ENCODE data around the gene SF3A2.
A peak's percentile ranks its signal among the peaks of the same experiment; 100 is the strongest.

The SF3A2 gene

GRCh38 chr19:2270423-2271233, 34.0 kb downstream of the SF3A2 start:
- TF ChIP-seq, protein P1, sequence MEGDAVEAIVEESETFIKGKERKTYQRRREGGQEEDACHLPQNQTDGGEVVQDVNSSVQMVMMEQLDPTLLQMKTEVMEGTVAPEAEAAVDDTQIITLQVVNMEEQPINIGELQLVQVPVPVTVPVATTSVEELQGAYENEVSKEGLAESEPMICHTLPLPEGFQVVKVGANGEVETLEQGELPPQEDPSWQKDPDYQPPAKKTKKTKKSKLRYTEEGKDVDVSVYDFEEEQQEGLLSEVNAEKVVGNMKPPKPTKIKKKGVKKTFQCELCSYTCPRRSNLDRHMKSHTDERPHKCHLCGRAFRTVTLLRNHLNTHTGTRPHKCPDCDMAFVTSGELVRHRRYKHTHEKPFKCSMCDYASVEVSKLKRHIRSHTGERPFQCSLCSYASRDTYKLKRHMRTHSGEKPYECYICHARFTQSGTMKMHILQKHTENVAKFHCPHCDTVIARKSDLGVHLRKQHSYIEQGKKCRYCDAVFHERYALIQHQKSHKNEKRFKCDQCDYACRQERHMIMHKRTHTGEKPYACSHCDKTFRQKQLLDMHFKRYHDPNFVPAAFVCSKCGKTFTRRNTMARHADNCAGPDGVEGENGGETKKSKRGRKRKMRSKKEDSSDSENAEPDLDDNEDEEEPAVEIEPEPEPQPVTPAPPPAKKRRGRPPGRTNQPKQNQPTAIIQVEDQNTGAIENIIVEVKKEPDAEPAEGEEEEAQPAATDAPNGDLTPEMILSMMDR (IDR thresholded peaks at IDR 0.05; ENCODE audit: low read depth, low read length): no peak
- DNase-seq (ENCODE audit: extremely low read depth, low read depth): peak; percentile 67

DNA sequence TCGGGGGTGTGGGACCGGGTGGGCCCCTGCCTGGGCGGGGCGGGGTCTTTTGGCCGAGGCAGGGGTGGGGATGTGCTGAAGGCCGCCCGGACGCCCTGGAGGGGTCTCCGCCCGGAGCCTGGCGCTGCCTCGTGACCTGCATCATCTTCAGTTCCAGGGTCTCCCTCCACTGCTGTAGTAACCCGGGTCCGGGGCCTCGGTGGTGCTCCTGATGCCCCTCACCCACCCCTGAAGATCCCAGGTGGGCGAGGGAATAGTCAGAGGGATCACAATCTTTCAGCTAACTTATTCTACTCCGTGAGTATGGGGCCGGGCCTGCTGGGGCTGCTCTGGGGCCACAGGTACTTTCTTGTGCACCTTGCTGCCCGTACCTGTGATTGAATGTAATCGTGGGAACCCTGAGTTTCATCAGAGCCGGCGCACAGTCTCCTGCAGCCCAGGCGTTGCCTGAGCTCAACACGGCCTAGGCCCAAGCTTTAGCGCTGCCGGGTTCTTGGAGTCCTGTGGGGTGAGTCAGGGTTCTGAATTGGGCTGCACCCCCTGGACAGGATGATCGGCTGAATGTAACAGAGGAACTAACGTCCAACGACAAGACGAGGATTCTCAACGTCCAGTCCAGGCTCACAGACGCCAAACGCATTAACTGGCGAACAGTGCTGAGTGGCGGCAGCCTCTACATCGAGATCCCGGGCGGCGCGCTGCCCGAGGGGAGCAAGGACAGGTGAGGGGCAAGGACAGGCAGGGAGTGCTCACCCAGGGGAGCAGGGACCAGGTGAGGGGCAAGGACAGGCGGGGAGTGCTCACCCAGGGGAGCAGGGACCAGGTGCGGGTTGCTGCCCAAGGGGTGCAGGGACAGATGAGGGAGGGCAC, 34.8 kb downstream of the SF3A2 start:
- TF ChIP-seq, protein P1 (IDR thresholded peaks at IDR 0.05; ENCODE audit: low read depth, low read length): no peak
- DNase-seq (ENCODE audit: extremely low read depth, low read depth): no peak

DNA sequence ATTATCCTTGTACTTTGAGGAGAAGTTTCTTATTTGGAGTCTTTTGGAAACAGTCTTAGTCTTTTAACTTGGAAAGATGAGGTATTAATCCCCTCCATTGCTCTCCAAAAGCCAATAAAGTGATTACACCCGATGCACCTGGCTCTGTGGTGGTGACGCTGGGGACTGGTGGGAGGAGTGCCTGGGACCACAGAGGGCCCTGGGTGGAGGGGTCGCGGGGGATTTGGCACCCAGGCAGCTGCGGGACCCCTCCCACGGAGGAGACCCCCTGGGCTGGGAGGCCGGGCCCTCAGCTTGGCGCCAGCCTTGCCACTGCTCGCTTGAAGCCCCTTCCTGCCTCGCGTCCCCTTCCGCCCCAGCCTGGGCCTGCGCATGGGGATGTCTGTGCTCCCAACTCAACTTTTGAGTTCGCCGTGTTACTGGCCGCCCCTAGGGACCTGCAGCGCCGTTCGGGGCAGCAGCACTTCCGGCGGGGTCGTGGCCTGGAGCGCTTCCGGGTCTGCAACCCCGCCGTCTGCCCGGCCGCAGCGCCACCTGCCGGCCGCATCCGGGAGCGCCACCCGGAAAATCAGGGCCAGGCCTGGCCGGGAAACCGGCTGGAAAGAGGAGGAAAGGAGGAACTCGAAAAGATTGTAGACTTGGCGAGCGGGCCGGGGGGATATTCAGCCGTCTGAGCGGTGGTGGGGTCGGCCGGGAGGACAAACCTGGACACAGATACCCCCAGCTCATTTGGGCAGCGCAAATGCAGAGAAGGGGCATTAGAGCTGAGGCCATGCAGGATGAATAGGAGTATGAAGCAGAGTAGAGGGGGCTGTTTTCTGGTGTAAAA, 36.9 kb downstream of the SF3A2 start:
- DNase-seq (ENCODE audit: extremely low read depth, low read depth): no peak
- TF ChIP-seq, protein P1 (IDR thresholded peaks at IDR 0.05; ENCODE audit: low read depth, low read length): peak; percentile 82

DNA sequence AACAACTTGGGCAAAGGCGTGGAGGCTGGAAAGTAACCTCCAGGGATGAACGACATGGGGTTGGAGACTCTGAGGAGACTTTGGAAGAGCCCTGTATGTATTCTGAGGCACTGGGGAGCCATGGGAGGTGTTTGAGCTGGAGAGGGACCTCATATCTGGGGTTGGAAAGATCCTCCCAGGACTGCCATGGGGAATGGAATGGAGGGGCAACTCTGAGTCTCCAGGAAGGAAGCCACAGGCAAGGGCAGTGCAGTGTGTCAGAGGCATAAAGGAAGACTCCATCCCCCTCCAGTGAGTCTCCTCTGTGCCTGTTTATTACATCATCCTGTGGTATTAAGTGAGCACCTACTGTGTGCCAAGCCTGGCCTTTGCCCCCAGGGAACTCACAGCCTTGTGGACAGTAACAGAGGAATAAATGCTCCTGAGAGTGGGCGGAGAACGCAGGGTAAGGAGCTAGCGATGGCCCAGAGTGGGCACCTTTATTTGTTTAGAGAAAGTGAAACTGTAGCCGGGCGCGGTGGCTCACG, 37.6 kb downstream of the SF3A2 start:
- DNase-seq (ENCODE audit: extremely low read depth, low read depth): no peak
- TF ChIP-seq, protein P1 (IDR thresholded peaks at IDR 0.05; ENCODE audit: low read depth, low read length): no peak

GRCh38 chr19:2274931-2275535, 38.4 kb downstream of the SF3A2 start:
- DNase-seq (ENCODE audit: extremely low read depth, low read depth): no peak
- TF ChIP-seq, protein P1 (IDR thresholded peaks at IDR 0.05; ENCODE audit: low read depth, low read length): peak; percentile 61

DNA sequence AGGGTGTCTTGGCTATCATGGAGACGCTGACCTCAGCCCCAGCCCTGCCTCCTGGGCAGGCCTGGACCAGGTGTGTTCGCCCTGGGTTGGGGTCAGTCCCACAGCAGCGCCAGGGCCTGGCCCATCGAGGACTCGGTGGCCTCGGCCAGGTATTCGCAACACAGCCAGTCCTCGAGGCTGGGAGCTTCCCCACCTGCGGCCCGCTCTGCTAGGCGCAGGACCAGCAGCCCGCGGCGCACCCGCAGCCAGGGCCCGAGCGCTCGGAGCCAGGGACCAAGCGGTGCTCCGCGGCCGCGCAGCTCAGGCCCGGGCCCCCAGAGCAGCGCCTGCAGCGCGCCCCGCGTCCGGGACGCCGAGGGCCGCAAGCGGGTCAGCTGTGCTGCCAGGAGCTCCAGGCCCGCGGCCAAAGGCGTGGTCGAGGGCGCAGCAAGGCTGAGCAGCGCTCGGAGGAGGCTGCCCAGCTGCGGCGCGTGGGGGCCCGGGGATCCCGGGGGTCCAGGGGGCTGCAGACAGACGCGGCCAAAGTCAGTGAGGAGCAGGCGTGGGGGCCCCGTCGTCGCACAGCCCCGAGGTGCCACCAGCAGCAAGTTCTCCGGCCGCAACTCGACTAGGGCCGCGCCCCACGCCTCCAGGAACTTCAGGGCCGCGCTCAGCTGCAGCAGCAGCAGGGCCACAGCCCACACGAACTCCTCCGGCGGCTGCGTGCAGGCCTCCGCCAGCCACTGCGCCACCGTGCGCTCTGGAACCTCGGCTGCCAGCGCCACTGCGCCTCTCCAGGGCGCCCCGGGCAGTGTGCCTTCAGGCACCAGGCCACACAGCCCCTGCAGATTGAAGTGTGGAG, 39.2 kb downstream of the SF3A2 start:
- TF ChIP-seq, protein P1 (IDR thresholded peaks at IDR 0.05; ENCODE audit: low read depth, low read length): no peak
- DNase-seq (ENCODE audit: extremely low read depth, low read depth): no peak

Measured in AG09319 (cell line).